ENCODE measurements around the gene LMO1. TPM values are rescaled to one million over a fixed set of nuclear protein-coding genes. Genes with fewer than 3 reads are reported as not detected.
A peak's percentile ranks its signal among the peaks of the same experiment; 100 is the strongest.

Gene LMO1
- total and polyA plus RNA-seq, 2 of the 8 experiments (the other 6 are each of a cell fraction or from before 2014, with no cell fraction given), result 0.17 TPM; not detected in 1

GRCh38 chr11:8286886-8287285 lies 23.2 kb upstream of the LMO1 start:
- ChIA-PET CTCF (ENCODE audit: partially characterized antibody) (interaction anchor here (1.3 to 6.8 kb wide), 6 partner anchors 12 to 60 kb away, joined by 3 to 42 read pairs (median 7); partner anchors contain the start of gene LMO1), POLR2A (ENCODE audit: partially characterized antibody) (no interaction called here)
- no peak overlapping the region for H2BK20ac ChIP-seq (ENCODE audit: low read length)
- no peaks in the 10 kb centered on the region for H3K79me1 ChIP-seq (ENCODE audit: low read depth, low read length)
- H3K14ac ChIP-seq (ENCODE audit: insufficient read length), result no peak overlapping the region
- H3K56ac ChIP-seq (replicated peaks; ENCODE audit: insufficient read length, low read depth, low read length), result no peak overlapping the region
- FAIRE-seq, result no peak
- no peaks in the 10 kb centered on the region for H3K36me3 ChIP-seq (ENCODE audit: control insufficient read depth in 2 of 4, insufficient read depth in 4 of 4, low read length in 3 of 4)
- H2BK5ac ChIP-seq (ENCODE audit: low read depth, low read length), result no peak overlapping the region
- peaks cover 0 to 8% (median 0%) of the 10 kb centered on the region in 4 experiments; a peak in 4 of 7 replicates for H3K27me3 ChIP-seq (replicated peaks in 1 of 4; ENCODE audit: control insufficient read depth in 3 of 4, extremely low read depth in 1 of 4, insufficient read depth in 3 of 4, low read length in 3 of 4)
- DNase-seq (ENCODE audit: low read depth in 1 of 2, low spot score in 2 of 2), result peak in 1 of 2 experiments; percentile 13
- H4K8ac ChIP-seq (ENCODE audit: extremely low read depth, insufficient read depth, low read length), result no peak overlapping the region
- no peaks in the 10 kb centered on the region for H4K20me1 ChIP-seq (replicated peaks in 1 of 2; ENCODE audit: control insufficient read depth in 1 of 2, insufficient read depth in 2 of 2, low read length in 2 of 2)
- H3K9ac ChIP-seq (replicated peaks in 1 of 4; ENCODE audit: extremely low read depth in 1 of 4, low read depth in 3 of 4, low read length in 3 of 4), result no peak overlapping the region
- no peak overlapping the region for H4K91ac ChIP-seq (replicated peaks; ENCODE audit: insufficient read length, low read length)
- no peak overlapping the region for H3K4ac ChIP-seq (replicated peaks; ENCODE audit: insufficient read length, low read depth, low read length)
- TF ChIP-seq, protein P1, sequence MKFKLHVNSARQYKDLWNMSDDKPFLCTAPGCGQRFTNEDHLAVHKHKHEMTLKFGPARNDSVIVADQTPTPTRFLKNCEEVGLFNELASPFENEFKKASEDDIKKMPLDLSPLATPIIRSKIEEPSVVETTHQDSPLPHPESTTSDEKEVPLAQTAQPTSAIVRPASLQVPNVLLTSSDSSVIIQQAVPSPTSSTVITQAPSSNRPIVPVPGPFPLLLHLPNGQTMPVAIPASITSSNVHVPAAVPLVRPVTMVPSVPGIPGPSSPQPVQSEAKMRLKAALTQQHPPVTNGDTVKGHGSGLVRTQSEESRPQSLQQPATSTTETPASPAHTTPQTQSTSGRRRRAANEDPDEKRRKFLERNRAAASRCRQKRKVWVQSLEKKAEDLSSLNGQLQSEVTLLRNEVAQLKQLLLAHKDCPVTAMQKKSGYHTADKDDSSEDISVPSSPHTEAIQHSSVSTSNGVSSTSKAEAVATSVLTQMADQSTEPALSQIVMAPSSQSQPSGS (IDR thresholded peaks at IDR 0.05; ENCODE audit: low read length), result no peak
- TF ChIP-seq TCF12 (IDR thresholded peaks at IDR 0.05; ENCODE audit: low read depth, low read length) (no peak), BRCA1 (IDR thresholded peaks at IDR 0.05; ENCODE audit: low read depth, low read length) (no peak), SP4 (IDR thresholded peaks at IDR 0.05; ENCODE audit: low read length) (no peak), HDAC6 (IDR thresholded peaks at IDR 0.05; ENCODE audit: low read depth, low read length) (no peak), JUND (IDR thresholded peaks at IDR 0.05; ENCODE audit: low read length) (no peak)
- no peak overlapping the region for H2BK15ac ChIP-seq (ENCODE audit: low read length)
- H3K9me3 ChIP-seq (ENCODE audit: insufficient read depth in 2 of 2, low read depth in 1 of 2, low read length in 1 of 2), result no peaks in the 10 kb centered on the region
- no peak overlapping the region for H3K4me3 ChIP-seq (ENCODE audit: extremely low read depth in 1 of 4, insufficient read depth in 2 of 4, low read depth in 3 of 4, low read length in 4 of 4)
- WGBS, 2 experiments (ENCODE audit: extremely low coverage in 1 of 2, insufficient coverage in 1 of 2, insufficient read length in 1 of 2, insufficient replicate concordance in 2 of 2, low coverage in 1 of 2, low lambda C conversion rate in 2 of 2, missing lambda C conversion rate in 1 of 2), result 85% methylated on average over 2 of the region's 2 CpGs; no CpG with 5 or more reads in 1 of the 2 experiments
- H3K4me1 ChIP-seq (replicated peaks in 1 of 4; ENCODE audit: control insufficient read depth in 3 of 4, insufficient read depth in 4 of 4, low read length in 3 of 4), result peaks cover 0 to 17% (median 10%) of the 10 kb centered on the region in 4 experiments; a peak in 6 of 7 replicates
- peaks cover 10% of the 10 kb centered on the region for H3K23me2 ChIP-seq (ENCODE audit: low read depth, low read length)
- H2AK5ac ChIP-seq (ENCODE audit: low read depth, low read length), result 0 out of 2 replicates have a peak overlapping the region, but pooled peaks have one; percentile 76
- no peak overlapping the region for H3K4me2 ChIP-seq (ENCODE audit: insufficient read depth in 1 of 2, low read depth in 2 of 2, low read length in 2 of 2)
- no peak overlapping the region for H3K23ac ChIP-seq (ENCODE audit: insufficient read length)
- H3K79me2 ChIP-seq (ENCODE audit: control insufficient read depth in 1 of 2, insufficient read depth in 2 of 2, low read length in 2 of 2), result no peaks in the 10 kb centered on the region
- no peak overlapping the region for H2BK12ac ChIP-seq (ENCODE audit: low read depth, low read length)
- H3K27ac ChIP-seq (ENCODE audit: low read depth, low read length), result no peak overlapping the region
- H3K18ac ChIP-seq (ENCODE audit: extremely low read depth, low read length), result no peak overlapping the region
- no peak overlapping the region for H2BK120ac ChIP-seq (replicated peaks; ENCODE audit: low read depth, low read length)
- H4K5ac ChIP-seq (ENCODE audit: insufficient read length, low read depth, low read length), result no peak overlapping the region
- no peak overlapping the region for H2AFZ ChIP-seq (ENCODE audit: low read length)
